WTC11 (cell line): ENCODE data around the gene CABP7. TPM values are rescaled to one million over a fixed set of nuclear protein-coding genes. Genes with fewer than 3 reads are reported as not detected.

Source experiments
- ATAC-seq: fragments of 200-7000 bp; cut with Tn5 transposase; 2 replicates; pipeline ENCODE4 v1.10.0; 2021; ENCODE audit warnings: mild to moderate bottlenecking, moderate library complexity
- Bru-seq: library from RNA; stranded (reverse); fragments of 400-500 nt; gene quantifications from one replicate; lab custom pipeline; 2021; lab: Mats Ljungman, UMichigan
- CTCF ChIA-PET: fragments of 300-600 bp; sonication (Branson Sonifier 250); formaldehyde crosslinking; loops from one replicate; lab custom pipeline; 2021; ENCODE audit warnings: antibody characterized with exemption; lab: Charles Lee
- POLR2A ChIA-PET: fragments of 350-600 bp; sonication (Branson Sonifier 250); formaldehyde crosslinking; loops from one replicate; lab custom pipeline; 2021; ENCODE audit warnings: antibody characterized with exemption; lab: Charles Lee
- DNase-seq: peaks from one replicate; pipeline ENCODE4 v3.0.0; 2021; ENCODE audit warnings: low spot score
- H3K27ac Mint-ChIP-seq: 2 replicates; pipeline ENCODE4 v1.8.0; 2021; ENCODE audit warnings: mixed read lengths
- H3K27me3 Mint-ChIP-seq: 2 replicates; pipeline ENCODE4 v1.8.0; 2021; ENCODE audit warnings: low read depth, mild to moderate bottlenecking, moderate library complexity, mixed read lengths
- H3K36me3 Mint-ChIP-seq: 2 replicates; pipeline ENCODE4 v1.8.0; 2021; ENCODE audit warnings: mixed read lengths
- H3K4me1 Mint-ChIP-seq: 2 replicates; pipeline ENCODE4 v1.8.0; 2022; ENCODE audit warnings: mixed read lengths
- H3K4me3 Mint-ChIP-seq: 2 replicates; pipeline ENCODE4 v1.8.0; 2021; ENCODE audit warnings: mild to moderate bottlenecking, moderate library complexity, mixed read lengths
- H3K9me3 Mint-ChIP-seq: 2 replicates; pipeline ENCODE4 v1.8.0; 2021; ENCODE audit warnings: mixed read lengths
- KAT7 ChIP-seq: sonication (generic); formaldehyde crosslinking; IDR thresholded peaks from 2 replicates; pipeline ENCODE4 v1.8.1; 2023; ENCODE audit warnings: missing genetic modification reagents, mild to moderate bottlenecking, borderline replicate concordance
- NFE2L1 ChIP-seq: sonication (generic); formaldehyde crosslinking; IDR thresholded peaks from 2 replicates; pipeline ENCODE4 v1.8.1; 2023; ENCODE audit warnings: missing genetic modification reagents
- TCF7 ChIP-seq: sonication (generic); formaldehyde crosslinking; IDR thresholded peaks from 2 replicates; pipeline ENCODE4 v1.8.0; 2022; ENCODE audit warnings: mild to moderate bottlenecking, low read depth, missing genetic modification reagents, moderate library complexity
- ZNF317 ChIP-seq: sonication (generic); formaldehyde crosslinking; IDR thresholded peaks from 2 replicates; pipeline ENCODE4 v1.8.1; 2023; ENCODE audit warnings: low read depth, mild to moderate bottlenecking, moderate library complexity, missing genetic modification reagents, borderline replicate concordance
- long read RNA-seq, 3 experiments: library from RNA in 1 of 3; library from capped mRNA in 1 of 3; library from polyadenylated mRNA in 1 of 3; unstranded in 2 of 3; stranded (forward) in 1 of 3; transcript quantifications; one replicate each; pipeline ENCODE4 v2.0.0, GENCODE V29; 2021
- total RNA-seq: library from RNA; stranded (reverse); gene quantifications from 3 replicates; pipeline ENCODE4 v1.2.3, GENCODE V29; 2021
- TF ChIP-seq, protein P1 (sequence below): fragments of 250-450 bp; sonication (Bioruptor Pico); IDR thresholded peaks from 2 replicates; pipeline ENCODE4 v1.9.0; 2021; ENCODE audit warnings: moderate library complexity, mild to moderate bottlenecking, inconsistent platforms, borderline replicate concordance
- TF ChIP-seq, protein P2 (sequence below): fragments of 250-450 bp; sonication (Bioruptor Pico); IDR thresholded peaks from 2 replicates; pipeline ENCODE4 v1.9.0; 2021; ENCODE audit warnings: mild to moderate bottlenecking
- TF ChIP-seq, protein P3 (sequence below): sonication (generic); formaldehyde crosslinking; IDR thresholded peaks from 2 replicates; pipeline ENCODE4 v1.8.0; 2022; ENCODE audit warnings: mild to moderate bottlenecking, missing genetic modification reagents
- TF ChIP-seq, protein P4 (sequence below): sonication (generic); formaldehyde crosslinking; IDR thresholded peaks from 2 replicates; pipeline ENCODE4 v1.8.1; 2023; ENCODE audit warnings: mild to moderate bottlenecking, missing genetic modification reagents, borderline replicate concordance
- TF ChIP-seq, protein P5 (sequence below): sonication (generic); formaldehyde crosslinking; IDR thresholded peaks from 2 replicates; pipeline ENCODE4 v1.8.1; 2022; ENCODE audit warnings: mild to moderate bottlenecking, missing genetic modification reagents, moderate library complexity, borderline replicate concordance
- TF ChIP-seq, protein P6 (sequence below): sonication (generic); formaldehyde crosslinking; IDR thresholded peaks from 2 replicates; pipeline ENCODE4 v1.8.1; 2023; ENCODE audit warnings: mild to moderate bottlenecking, missing genetic modification reagents

Gene CABP7
- total RNA-seq (0.11 to 0.17 TPM in 2 of 3 replicates, not detected in the other), Bru-seq, nascent RNA (percentile 4 among the genes with signal in this experiment)
- long read RNA-seq, experiment 1, partial matches to known transcripts: 0 of 1 reads
- long read RNA-seq, experiment 1, other reads (novel, unspliced or antisense): 0 of 1 reads
- long read RNA-seq, experiment 2: 0 reads
- long read RNA-seq, experiment 3: 0 reads

DNA sequence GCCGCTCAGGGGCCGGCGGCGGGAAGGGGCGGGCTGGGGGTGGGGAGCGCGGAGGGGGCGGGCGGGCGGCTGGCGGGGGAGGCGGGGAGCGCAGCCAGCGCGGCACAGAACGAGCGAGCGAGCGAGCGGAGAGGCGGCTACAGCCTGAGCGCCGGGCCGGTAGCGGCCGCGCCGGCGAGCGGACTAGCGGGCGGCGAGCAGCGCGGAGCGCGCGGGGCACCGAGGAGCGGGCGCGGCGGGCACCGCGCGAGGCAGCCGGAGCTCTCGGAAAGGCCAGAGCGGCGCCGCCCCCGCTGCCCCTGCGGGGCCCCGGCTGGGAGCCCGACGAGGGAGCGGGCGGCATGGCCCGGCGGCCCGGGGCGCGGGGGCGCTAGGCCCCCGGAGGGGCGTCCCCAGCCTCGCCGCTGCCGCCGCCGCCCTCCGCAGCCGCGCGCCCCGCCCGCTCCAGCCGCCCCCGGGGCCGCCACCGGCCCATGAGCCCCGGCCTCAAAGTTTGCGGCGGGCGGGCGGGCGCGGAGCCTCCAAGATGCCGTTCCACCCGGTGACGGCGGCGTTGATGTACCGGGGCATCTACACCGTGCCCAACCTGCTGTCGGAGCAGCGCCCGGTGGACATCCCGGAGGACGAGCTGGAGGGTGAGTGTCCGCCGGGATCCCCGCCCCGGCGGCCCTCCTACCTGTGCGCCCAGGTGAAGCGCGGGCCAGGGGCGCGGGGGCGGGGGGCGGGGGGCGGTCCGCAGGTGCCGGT is at the start of gene CABP7:
Gene CABP7, plus strand, starts transcription at position 105 of the 747 bp plus-strand sequence. Its CDS starts 422 bp downstream, at position 527.
- CTCF ChIA-PET: interaction anchor here (6.7 kb wide), 1 partner anchor 30 kb away, joined by 57 read pairs; no protein-coding TSS in a partner anchor

More for the DNA sequence above, at the start of gene CABP7:
- TF ChIP-seq, protein P1, sequence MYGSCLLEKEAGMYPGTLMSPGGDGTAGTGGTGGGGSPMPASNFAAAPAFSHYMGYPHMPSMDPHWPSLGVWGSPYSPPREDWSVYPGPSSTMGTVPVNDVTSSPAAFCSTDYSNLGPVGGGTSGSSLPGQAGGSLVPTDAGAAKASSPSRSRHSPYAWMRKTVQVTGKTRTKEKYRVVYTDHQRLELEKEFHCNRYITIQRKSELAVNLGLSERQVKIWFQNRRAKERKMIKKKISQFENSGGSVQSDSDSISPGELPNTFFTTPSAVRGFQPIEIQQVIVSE (CRISPR knock-in tag): no peak
- TF ChIP-seq, protein P2, sequence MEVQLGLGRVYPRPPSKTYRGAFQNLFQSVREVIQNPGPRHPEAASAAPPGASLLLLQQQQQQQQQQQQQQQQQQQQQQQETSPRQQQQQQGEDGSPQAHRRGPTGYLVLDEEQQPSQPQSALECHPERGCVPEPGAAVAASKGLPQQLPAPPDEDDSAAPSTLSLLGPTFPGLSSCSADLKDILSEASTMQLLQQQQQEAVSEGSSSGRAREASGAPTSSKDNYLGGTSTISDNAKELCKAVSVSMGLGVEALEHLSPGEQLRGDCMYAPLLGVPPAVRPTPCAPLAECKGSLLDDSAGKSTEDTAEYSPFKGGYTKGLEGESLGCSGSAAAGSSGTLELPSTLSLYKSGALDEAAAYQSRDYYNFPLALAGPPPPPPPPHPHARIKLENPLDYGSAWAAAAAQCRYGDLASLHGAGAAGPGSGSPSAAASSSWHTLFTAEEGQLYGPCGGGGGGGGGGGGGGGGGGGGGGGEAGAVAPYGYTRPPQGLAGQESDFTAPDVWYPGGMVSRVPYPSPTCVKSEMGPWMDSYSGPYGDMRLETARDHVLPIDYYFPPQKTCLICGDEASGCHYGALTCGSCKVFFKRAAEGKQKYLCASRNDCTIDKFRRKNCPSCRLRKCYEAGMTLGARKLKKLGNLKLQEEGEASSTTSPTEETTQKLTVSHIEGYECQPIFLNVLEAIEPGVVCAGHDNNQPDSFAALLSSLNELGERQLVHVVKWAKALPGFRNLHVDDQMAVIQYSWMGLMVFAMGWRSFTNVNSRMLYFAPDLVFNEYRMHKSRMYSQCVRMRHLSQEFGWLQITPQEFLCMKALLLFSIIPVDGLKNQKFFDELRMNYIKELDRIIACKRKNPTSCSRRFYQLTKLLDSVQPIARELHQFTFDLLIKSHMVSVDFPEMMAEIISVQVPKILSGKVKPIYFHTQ (CRISPR knock-in tag): no peak
- TF ChIP-seq KAT7 (CRISPR knock-in tag) (no peak), NFE2L1 (CRISPR knock-in tag) (no peak), TCF7 (no peak), ZNF317 (CRISPR knock-in tag) (no peak)
- TF ChIP-seq, protein P3, sequence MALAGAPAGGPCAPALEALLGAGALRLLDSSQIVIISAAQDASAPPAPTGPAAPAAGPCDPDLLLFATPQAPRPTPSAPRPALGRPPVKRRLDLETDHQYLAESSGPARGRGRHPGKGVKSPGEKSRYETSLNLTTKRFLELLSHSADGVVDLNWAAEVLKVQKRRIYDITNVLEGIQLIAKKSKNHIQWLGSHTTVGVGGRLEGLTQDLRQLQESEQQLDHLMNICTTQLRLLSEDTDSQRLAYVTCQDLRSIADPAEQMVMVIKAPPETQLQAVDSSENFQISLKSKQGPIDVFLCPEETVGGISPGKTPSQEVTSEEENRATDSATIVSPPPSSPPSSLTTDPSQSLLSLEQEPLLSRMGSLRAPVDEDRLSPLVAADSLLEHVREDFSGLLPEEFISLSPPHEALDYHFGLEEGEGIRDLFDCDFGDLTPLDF (CRISPR knock-in tag): no peak
- TF ChIP-seq, protein P4, sequence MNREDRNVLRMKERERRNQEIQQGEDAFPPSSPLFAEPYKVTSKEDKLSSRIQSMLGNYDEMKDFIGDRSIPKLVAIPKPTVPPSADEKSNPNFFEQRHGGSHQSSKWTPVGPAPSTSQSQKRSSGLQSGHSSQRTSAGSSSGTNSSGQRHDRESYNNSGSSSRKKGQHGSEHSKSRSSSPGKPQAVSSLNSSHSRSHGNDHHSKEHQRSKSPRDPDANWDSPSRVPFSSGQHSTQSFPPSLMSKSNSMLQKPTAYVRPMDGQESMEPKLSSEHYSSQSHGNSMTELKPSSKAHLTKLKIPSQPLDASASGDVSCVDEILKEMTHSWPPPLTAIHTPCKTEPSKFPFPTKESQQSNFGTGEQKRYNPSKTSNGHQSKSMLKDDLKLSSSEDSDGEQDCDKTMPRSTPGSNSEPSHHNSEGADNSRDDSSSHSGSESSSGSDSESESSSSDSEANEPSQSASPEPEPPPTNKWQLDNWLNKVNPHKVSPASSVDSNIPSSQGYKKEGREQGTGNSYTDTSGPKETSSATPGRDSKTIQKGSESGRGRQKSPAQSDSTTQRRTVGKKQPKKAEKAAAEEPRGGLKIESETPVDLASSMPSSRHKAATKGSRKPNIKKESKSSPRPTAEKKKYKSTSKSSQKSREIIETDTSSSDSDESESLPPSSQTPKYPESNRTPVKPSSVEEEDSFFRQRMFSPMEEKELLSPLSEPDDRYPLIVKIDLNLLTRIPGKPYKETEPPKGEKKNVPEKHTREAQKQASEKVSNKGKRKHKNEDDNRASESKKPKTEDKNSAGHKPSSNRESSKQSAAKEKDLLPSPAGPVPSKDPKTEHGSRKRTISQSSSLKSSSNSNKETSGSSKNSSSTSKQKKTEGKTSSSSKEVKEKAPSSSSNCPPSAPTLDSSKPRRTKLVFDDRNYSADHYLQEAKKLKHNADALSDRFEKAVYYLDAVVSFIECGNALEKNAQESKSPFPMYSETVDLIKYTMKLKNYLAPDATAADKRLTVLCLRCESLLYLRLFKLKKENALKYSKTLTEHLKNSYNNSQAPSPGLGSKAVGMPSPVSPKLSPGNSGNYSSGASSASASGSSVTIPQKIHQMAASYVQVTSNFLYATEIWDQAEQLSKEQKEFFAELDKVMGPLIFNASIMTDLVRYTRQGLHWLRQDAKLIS (CRISPR knock-in tag): no peak
- TF ChIP-seq, protein P5, sequence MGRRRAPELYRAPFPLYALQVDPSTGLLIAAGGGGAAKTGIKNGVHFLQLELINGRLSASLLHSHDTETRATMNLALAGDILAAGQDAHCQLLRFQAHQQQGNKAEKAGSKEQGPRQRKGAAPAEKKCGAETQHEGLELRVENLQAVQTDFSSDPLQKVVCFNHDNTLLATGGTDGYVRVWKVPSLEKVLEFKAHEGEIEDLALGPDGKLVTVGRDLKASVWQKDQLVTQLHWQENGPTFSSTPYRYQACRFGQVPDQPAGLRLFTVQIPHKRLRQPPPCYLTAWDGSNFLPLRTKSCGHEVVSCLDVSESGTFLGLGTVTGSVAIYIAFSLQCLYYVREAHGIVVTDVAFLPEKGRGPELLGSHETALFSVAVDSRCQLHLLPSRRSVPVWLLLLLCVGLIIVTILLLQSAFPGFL (CRISPR knock-in tag): no peak
- TF ChIP-seq, protein P6, sequence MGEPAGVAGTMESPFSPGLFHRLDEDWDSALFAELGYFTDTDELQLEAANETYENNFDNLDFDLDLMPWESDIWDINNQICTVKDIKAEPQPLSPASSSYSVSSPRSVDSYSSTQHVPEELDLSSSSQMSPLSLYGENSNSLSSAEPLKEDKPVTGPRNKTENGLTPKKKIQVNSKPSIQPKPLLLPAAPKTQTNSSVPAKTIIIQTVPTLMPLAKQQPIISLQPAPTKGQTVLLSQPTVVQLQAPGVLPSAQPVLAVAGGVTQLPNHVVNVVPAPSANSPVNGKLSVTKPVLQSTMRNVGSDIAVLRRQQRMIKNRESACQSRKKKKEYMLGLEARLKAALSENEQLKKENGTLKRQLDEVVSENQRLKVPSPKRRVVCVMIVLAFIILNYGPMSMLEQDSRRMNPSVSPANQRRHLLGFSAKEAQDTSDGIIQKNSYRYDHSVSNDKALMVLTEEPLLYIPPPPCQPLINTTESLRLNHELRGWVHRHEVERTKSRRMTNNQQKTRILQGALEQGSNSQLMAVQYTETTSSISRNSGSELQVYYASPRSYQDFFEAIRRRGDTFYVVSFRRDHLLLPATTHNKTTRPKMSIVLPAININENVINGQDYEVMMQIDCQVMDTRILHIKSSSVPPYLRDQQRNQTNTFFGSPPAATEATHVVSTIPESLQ (CRISPR knock-in tag): no peak
- ATAC-seq: peak; percentile 32
- H3K27me3 Mint-ChIP-seq: peaks cover 60% of the 10 kb centered on the region
- H3K9me3 Mint-ChIP-seq: no peaks in the 10 kb centered on the region
- peak within 1 kb of the TSS; percentile 54 for H3K4me3 Mint-ChIP-seq
- no peaks in the 10 kb centered on the region for H3K4me1 Mint-ChIP-seq
- POLR2A ChIA-PET: no interaction called here
- DNase-seq: no peak
- H3K36me3 Mint-ChIP-seq: no peaks in the 10 kb centered on the region
- H3K27ac Mint-ChIP-seq: no peak within 1 kb of the TSS
